Uterus (tissue), 4 donors: ENCODE data around the gene ZMIZ2. TPM values are rescaled to one million over a fixed set of nuclear protein-coding genes. Genes with fewer than 3 reads are reported as not detected.
A peak's percentile ranks its signal among the peaks of the same experiment; 100 is the strongest.
"Not testable (repeated sequence)": the region's sequence is repeated elsewhere in the genome, so short reads cannot be mapped to it uniquely, and the experiment has no call there.

ENCODE experiments used
- DNase-seq, 2 donors: peaks; one replicate each; pipeline ENCODE4 v3.0.0-alpha.2; 2019 to 2020
- H3K27ac ChIP-seq, 2 donors: fragments of 200-600 bp; sonication (generic); 1 replicate in 1 of 2; 2 replicates in 1 of 2; pipeline ENCODE4 v1.5.1; 2016 to 2018
- H3K27me3 ChIP-seq, 2 donors: fragments of 200-600 bp; sonication (generic); one replicate each; pipeline ENCODE4 v1.5.1; 2018 to 2019; ENCODE audit warnings: control low read depth in 1 of 2
- H3K36me3 ChIP-seq, 2 donors: fragments of 200-600 bp; sonication (generic); one replicate each; pipeline ENCODE4 v1.5.1; 2019; ENCODE audit warnings: control low read depth in 1 of 2
- H3K4me1 ChIP-seq, 2 donors: fragments of 200-600 bp; sonication (generic); one replicate each; pipeline ENCODE4 v1.5.1; 2018 to 2019; ENCODE audit warnings: control low read depth in 1 of 2
- H3K4me3 ChIP-seq, 2 donors: fragments of 200-600 bp; sonication (generic); 1 replicate in 1 of 2; 2 replicates in 1 of 2; pipeline ENCODE4 v1.5.1; 2018 to 2019; ENCODE audit warnings: mild to moderate bottlenecking in 1 of 2
- H3K9me3 ChIP-seq, 2 donors: fragments of 200-600 bp; sonication (generic); one replicate each; pipeline ENCODE4 v1.5.1; 2019; ENCODE audit warnings: control low read depth in 1 of 2
- CTCF ChIP-seq, 4 experiments: fragments of 200-600 bp in 2 of 4; fragments of 450-650 bp in 2 of 4; sonication (generic) in 2 of 4; IDR thresholded peaks; one replicate each; pipeline ENCODE4 v1.5.1; 2016 to 2019; ENCODE audit warnings: antibody characterized with exemption in 4 of 4, mild to moderate bottlenecking in 2 of 4, moderate library complexity in 1 of 4
- POLR2A ChIP-seq, 2 donors: fragments of 450-650 bp; IDR thresholded peaks; one replicate each; pipeline ENCODE4 v1.6.1; 2016; ENCODE audit warnings: antibody characterized with exemption in 2 of 2, mild to moderate bottlenecking in 1 of 2, moderate library complexity in 1 of 2
- intact Hi-C: fragments of 100-400 bp; cut with DNase I; formaldehyde crosslinking; loops from one replicate; pipeline ENCODE4 v1.15.1; 2023; ENCODE audit warnings: low total_unique reads
- total RNA-seq, 4 donors: library from RNA; depleted of rRNA in 3 of 4; stranded (reverse); fragments of >200 nt in 3 of 4; gene quantifications; one replicate each; pipeline versions ENCODE4 v1.1.0 to v1.2.4, GENCODE V29; 2014 to 2023
- donor health status: DM: yes; HTN: yes; CAD: no.

ZMIZ2 gene
- 10 to 100 TPM in 2 of 4 donors, 1 to 10 TPM in 2; 2.8 to 97.0 (median 12.2) TPM for total RNA-seq

- DNase-seq = peak; percentile 91 to 93
- intact Hi-C loops = no loop called here
- Histone ChIP-seq H3K4me1 (peaks cover 4 to 5% of the 10 kb centered on the region in 2 donors), H3K27ac (peak within 1 kb of the TSS; percentile 99), H3K9me3 (no peaks in the 10 kb centered on the region), H3K4me3 (peak within 1 kb of the TSS; percentile 64 to 93), H3K27me3 (no peaks in the 10 kb centered on the region), H3K36me3 (no peaks in the 10 kb centered on the region)
- peak in 3 of 4 experiments; percentile 2 to 15 (median 3) for TF ChIP-seq CTCF (IDR thresholded peaks at IDR 0.05)
- peak; percentile 68 to 75 for TF ChIP-seq POLR2A (IDR thresholded peaks at IDR 0.05)
Measured at GRCh38 chr7:44748045-44748947, at the start of gene ZMIZ2. Gene ZMIZ2, plus strand, starts transcription at chr7:44748847. Its CDS starts 7,403 bp downstream, at chr7:44756250.

- H3K4me1 ChIP-seq, H3K4me3 ChIP-seq, H3K9me3 ChIP-seq, intact Hi-C loops, H3K27me3 ChIP-seq, H3K36me3 ChIP-seq, DNase-seq, H3K27ac ChIP-seq: not testable (repeated sequence)
Measured at GRCh38 chr7:44699598-44699997, 49.0 kb upstream of the ZMIZ2 start.

- no peak overlapping the region for H3K27ac ChIP-seq
- no peak for TF ChIP-seq CTCF (IDR thresholded peaks at IDR 0.05)
- TF ChIP-seq POLR2A (IDR thresholded peaks at IDR 0.05) = no peak
- intact Hi-C loops = no loop called here
- no peaks in the 10 kb centered on the region for H3K36me3 ChIP-seq
- H3K4me1 ChIP-seq = no peaks in the 10 kb centered on the region
- H3K9me3 ChIP-seq = no peaks in the 10 kb centered on the region
- H3K27me3 ChIP-seq = no peaks in the 10 kb centered on the region
- DNase-seq = no peak
- no peak overlapping the region for H3K4me3 ChIP-seq
Measured at GRCh38 chr7:44700322-44700721, 48.3 kb upstream of the ZMIZ2 start.

- DNase-seq, H3K36me3 ChIP-seq, intact Hi-C loops, H3K4me1 ChIP-seq, H3K4me3 ChIP-seq, H3K27me3 ChIP-seq, H3K9me3 ChIP-seq, H3K27ac ChIP-seq: not testable (repeated sequence)
Measured at GRCh38 chr7:44703391-44703790, 45.3 kb upstream of the ZMIZ2 start.

GRCh38 chr7:44703921-44704320, 44.7 kb upstream of the ZMIZ2 start:
- TF ChIP-seq POLR2A (IDR thresholded peaks at IDR 0.05) (no peak), CTCF (IDR thresholded peaks at IDR 0.05) (no peak)
- Histone ChIP-seq H3K4me3 (no peak overlapping the region), H3K9me3 (no peaks in the 10 kb centered on the region), H3K27me3 (no peaks in the 10 kb centered on the region), H3K27ac (no peak overlapping the region), H3K36me3 (no peaks in the 10 kb centered on the region), H3K4me1 (no peaks in the 10 kb centered on the region)
- intact Hi-C loops = no loop called here
- DNase-seq = no peak

GRCh38 chr7:44705434-44705833, 43.2 kb upstream of the ZMIZ2 start:
- no peaks in the 10 kb centered on the region for H3K4me1 ChIP-seq
- DNase-seq = no peak
- no peaks in the 10 kb centered on the region for H3K36me3 ChIP-seq
- TF ChIP-seq CTCF (IDR thresholded peaks at IDR 0.05) (no peak), POLR2A (IDR thresholded peaks at IDR 0.05) (no peak)
- H3K27ac ChIP-seq = no peak overlapping the region
- intact Hi-C loops = no loop called here
- no peak overlapping the region for H3K4me3 ChIP-seq
- no peaks in the 10 kb centered on the region for H3K9me3 ChIP-seq
- no peaks in the 10 kb centered on the region for H3K27me3 ChIP-seq
